HepG2 (cell line): ENCODE data around the gene PRM2. TPM values are rescaled to one million over a fixed set of nuclear protein-coding genes. Genes with fewer than 3 reads are reported as not detected.

Experiments
- AGO1 ChIP-seq: fragments of 200-400 bp; formaldehyde crosslinking; IDR thresholded peaks from 2 replicates; pipeline ENCODE4 v1.6.1; 2017; ENCODE audit warnings: mild to moderate bottlenecking, low read depth, low read length, moderate library complexity; ENCODE audit not compliant: poor library complexity, severe bottlenecking
- HMG20B ChIP-seq: conservative IDR thresholded peaks from 2 replicates; pipeline ENCODE4 v1.6.1; 2016; ENCODE audit warnings: missing genetic modification reagents, missing compliant biosample characterization
- MIER3 ChIP-seq: IDR thresholded peaks from 2 replicates; pipeline ENCODE4 v1.6.1; 2016; ENCODE audit warnings: missing compliant biosample characterization, borderline replicate concordance
- NCOA5 ChIP-seq: sonication (generic); formaldehyde crosslinking; IDR thresholded peaks from 2 replicates; pipeline ENCODE4 v1.4.0; 2020; ENCODE audit warnings: missing genetic modification reagents
- RAD21 ChIP-seq: fragments of 450-650 bp; formaldehyde crosslinking; IDR thresholded peaks from 2 replicates; pipeline ENCODE4 v1.5.0; 2020; ENCODE audit warnings: mild to moderate bottlenecking
- SP1 ChIP-seq, 2 experiments: fragments of 450-650 bp in 1 of 2; sonication (generic) in 1 of 2; formaldehyde crosslinking in 1 of 2; IDR thresholded peaks; 2 replicates each; pipeline versions ENCODE4 v1.4.0 to v1.6.1; 2016 to 2020; ENCODE audit warnings: missing genetic modification reagents in 1 of 2
- TAF15 ChIP-seq: fragments of 200-400 bp; formaldehyde crosslinking; IDR thresholded peaks from one replicate; pipeline ENCODE4 v1.6.1; 2018; ENCODE audit warnings: mild to moderate bottlenecking, low read depth, low read length; ENCODE audit not compliant: poor library complexity, severe bottlenecking
- ZFX ChIP-seq: sonication (generic); formaldehyde crosslinking; IDR thresholded peaks from 2 replicates; pipeline ENCODE4 v1.4.0; 2020; ENCODE audit warnings: mild to moderate bottlenecking, low read depth, missing genetic modification reagents, moderate library complexity
- ZNF274 ChIP-seq: sonication (generic); formaldehyde crosslinking; IDR thresholded peaks from 2 replicates; pipeline ENCODE4 v1.5.1; 2020; ENCODE audit warnings: mild to moderate bottlenecking, missing genetic modification reagents
- ZNF318 ChIP-seq: sonication (generic); formaldehyde crosslinking; IDR thresholded peaks from 2 replicates; pipeline ENCODE4 v1.4.0; 2020; ENCODE audit warnings: mild to moderate bottlenecking, missing genetic modification reagents
- ZNF329 ChIP-seq: sonication (generic); formaldehyde crosslinking; IDR thresholded peaks from 2 replicates; pipeline ENCODE4 v1.9.0; 2021; ENCODE audit warnings: low read depth, mild to moderate bottlenecking, missing genetic modification reagents
- ZNF446 ChIP-seq: sonication (generic); formaldehyde crosslinking; IDR thresholded peaks from 2 replicates; pipeline ENCODE4 v1.5.0; 2020; ENCODE audit warnings: mild to moderate bottlenecking, missing genetic modification reagents
- ZNF652 ChIP-seq: IDR thresholded peaks from 2 replicates; pipeline ENCODE4 v1.6.1; 2016; ENCODE audit warnings: low read depth, borderline replicate concordance
- ZNF883 ChIP-seq: sonication (generic); formaldehyde crosslinking; IDR thresholded peaks from 2 replicates; pipeline ENCODE4 v1.5.1; 2020; ENCODE audit warnings: mild to moderate bottlenecking, missing genetic modification reagents; ENCODE audit errors: not compliant biosample characterization
- polyA plus RNA-seq, 8 experiments: library from polyadenylated mRNA; depleted of rRNA in 3 of 8; stranded (reverse) in 7 of 8; unstranded in 1 of 8; fragments of >200 nt; fragmentation: Illumina TruSeq in 4 of 8; extraction: Trizol in 4 of 8; gene quantifications; 2 replicates each; pipeline versions ENCODE4 v1.2.1 to v1.2.3, GENCODE V29; 2011 to 2016; ENCODE audit warnings: low read depth in 4 of 8, missing spikeins in 1 of 8, mixed read lengths in 1 of 8; ENCODE audit not compliant: insufficient read depth in 1 of 8
- total RNA-seq, 5 experiments: library from RNA; depleted of rRNA; stranded (reverse); fragments of >200 nt; fragmentation: Illumina TruSeq; extraction: Trizol; gene quantifications; 2 replicates each; pipeline ENCODE4 v1.2.3, GENCODE V29; 2016; ENCODE audit warnings: low read depth in 1 of 5
- TF ChIP-seq, protein P1 (sequence below): sonication (generic); formaldehyde crosslinking; IDR thresholded peaks from 2 replicates; pipeline ENCODE4 v1.5.0; 2020; ENCODE audit warnings: mild to moderate bottlenecking, missing genetic modification reagents
- TF ChIP-seq, protein P2 (sequence below): sonication (generic); formaldehyde crosslinking; IDR thresholded peaks from 2 replicates; pipeline ENCODE4 v1.4.0; 2020; ENCODE audit warnings: low read depth, mild to moderate bottlenecking, missing genetic modification reagents

Gene PRM2
- total and polyA plus RNA-seq, 2 of the 13 experiments (the other 11 are each of a cell fraction or from before 2014, with no cell fraction given) = 0.54 TPM; not detected in 1

DNA sequence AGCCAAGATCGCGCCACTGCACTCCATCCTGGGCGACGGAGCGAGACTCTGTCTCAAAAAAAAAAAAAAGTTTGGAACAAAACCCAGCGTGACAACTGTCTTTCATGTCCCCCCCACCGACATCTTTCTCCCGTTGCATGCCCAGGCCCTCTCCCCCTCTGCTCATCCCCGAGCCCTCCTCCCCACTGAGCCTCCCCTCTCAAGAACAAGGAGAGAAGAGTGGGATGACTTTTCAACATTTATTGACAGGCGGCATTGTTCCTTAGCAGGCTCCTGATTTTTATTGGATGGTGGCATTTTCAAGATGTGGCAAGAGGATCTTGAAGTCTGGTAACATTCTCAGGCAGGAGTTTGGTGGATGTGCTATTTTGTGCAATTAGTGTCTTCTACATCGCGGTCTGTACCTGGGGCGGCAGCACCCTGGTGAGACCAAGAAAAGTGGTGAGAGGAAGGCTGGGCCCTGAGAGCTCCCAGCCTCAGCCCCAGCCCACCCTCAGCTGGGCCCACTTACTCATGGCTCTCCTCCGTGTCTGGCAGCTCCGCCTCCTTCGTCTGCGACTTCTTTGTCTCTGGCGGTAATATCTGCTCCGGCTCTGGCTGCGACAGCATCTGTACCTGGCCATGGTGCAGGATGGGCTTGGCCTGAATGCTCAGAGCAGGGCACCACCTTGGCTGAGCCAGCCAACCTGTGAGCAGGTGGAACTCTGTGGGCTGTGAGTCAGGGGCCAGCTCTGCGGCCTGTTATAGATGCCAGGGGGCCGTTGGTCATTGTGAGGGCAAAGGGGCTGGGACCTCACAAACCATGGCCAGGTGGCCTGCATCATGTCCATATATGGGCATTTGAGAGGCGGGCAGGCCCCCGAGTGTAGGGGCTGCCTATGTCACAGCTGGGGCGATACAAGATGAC lies 4.6 kb upstream of the PRM2 start, which contains the start of gene PRM1 (continued):
- TF ChIP-seq ZNF318 (CRISPR knock-in tag) = no peak
- TF ChIP-seq SP1 (IDR thresholded peaks at IDR 0.05) = no peak
- TF ChIP-seq SP1 (CRISPR knock-in tag; IDR thresholded peaks at IDR 0.05) = no peak
- no peak for TF ChIP-seq ZNF329 (CRISPR knock-in tag)
- TF ChIP-seq RAD21 = no peak
- TF ChIP-seq ZNF446 = no peak
- TF ChIP-seq ZNF883 = peak; percentile 60
- peak; percentile 4; the same call in 1 of the 2 replicates for TF ChIP-seq ZFX (CRISPR knock-in tag)
- no peak for TF ChIP-seq MIER3
- no peak for TF ChIP-seq HMG20B (CRISPR knock-in tag)
- TF ChIP-seq, protein P1, sequence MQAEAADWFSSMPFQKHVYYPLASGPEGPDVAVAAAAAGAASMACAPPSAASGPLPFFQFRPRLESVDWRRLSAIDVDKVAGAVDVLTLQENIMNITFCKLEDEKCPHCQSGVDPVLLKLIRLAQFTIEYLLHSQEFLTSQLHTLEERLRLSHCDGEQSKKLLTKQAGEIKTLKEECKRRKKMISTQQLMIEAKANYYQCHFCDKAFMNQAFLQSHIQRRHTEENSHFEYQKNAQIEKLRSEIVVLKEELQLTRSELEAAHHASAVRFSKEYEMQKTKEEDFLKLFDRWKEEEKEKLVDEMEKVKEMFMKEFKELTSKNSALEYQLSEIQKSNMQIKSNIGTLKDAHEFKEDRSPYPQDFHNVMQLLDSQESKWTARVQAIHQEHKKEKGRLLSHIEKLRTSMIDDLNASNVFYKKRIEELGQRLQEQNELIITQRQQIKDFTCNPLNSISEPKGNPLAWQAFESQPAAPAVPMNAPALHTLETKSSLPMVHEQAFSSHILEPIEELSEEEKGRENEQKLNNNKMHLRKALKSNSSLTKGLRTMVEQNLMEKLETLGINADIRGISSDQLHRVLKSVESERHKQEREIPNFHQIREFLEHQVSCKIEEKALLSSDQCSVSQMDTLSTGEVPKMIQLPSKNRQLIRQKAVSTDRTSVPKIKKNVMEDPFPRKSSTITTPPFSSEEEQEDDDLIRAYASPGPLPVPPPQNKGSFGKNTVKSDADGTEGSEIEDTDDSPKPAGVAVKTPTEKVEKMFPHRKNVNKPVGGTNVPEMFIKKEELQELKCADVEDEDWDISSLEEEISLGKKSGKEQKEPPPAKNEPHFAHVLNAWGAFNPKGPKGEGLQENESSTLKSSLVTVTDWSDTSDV (CRISPR knock-in tag) = peak; percentile 69; the same call in 1 of the 2 replicates
- TF ChIP-seq, protein P2, sequence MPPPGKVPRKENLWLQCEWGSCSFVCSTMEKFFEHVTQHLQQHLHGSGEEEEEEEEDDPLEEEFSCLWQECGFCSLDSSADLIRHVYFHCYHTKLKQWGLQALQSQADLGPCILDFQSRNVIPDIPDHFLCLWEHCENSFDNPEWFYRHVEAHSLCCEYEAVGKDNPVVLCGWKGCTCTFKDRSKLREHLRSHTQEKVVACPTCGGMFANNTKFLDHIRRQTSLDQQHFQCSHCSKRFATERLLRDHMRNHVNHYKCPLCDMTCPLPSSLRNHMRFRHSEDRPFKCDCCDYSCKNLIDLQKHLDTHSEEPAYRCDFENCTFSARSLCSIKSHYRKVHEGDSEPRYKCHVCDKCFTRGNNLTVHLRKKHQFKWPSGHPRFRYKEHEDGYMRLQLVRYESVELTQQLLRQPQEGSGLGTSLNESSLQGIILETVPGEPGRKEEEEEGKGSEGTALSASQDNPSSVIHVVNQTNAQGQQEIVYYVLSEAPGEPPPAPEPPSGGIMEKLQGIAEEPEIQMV (CRISPR knock-in tag) = 0 out of 2 replicates have a peak, but pooled peaks have one; percentile 48
- TF ChIP-seq ZNF652 (CRISPR knock-in tag) = no peak
- TF ChIP-seq ZNF274 (CRISPR knock-in tag) = no peak
- TF ChIP-seq AGO1 = peak; percentile 71
- TF ChIP-seq NCOA5 (CRISPR knock-in tag) = 0 out of 2 replicates have a peak, but pooled peaks have one; percentile 77
- TF ChIP-seq TAF15 = no peak
